Osteoblast (primary cell): ENCODE data around the gene FBL. TPM values are rescaled to one million over a fixed set of nuclear protein-coding genes. Genes with fewer than 3 reads are reported as not detected.
"Not testable (repeated sequence)": the region's sequence is repeated elsewhere in the genome, so short reads cannot be mapped to it uniquely, and the experiment has no call there.

Experiments used
- DNase-seq: peaks from one replicate; pipeline ENCODE4 v3.0.0; 2011; ENCODE audit warnings: low spot score, mixed read lengths; ENCODE audit not compliant: insufficient read length; ENCODE audit errors: missing footprints
- H2AFZ ChIP-seq: 2 replicates; pipeline ENCODE4 v1.6.0; 2011; ENCODE audit warnings: mild to moderate bottlenecking, low read length
- H3K27ac ChIP-seq: 2 replicates; pipeline ENCODE4 v1.5.1; 2011; ENCODE audit warnings: mild to moderate bottlenecking, low read depth, low read length, moderate library complexity
- H3K27me3 ChIP-seq: 2 replicates; pipeline ENCODE4 v1.6.0; 2012; ENCODE audit warnings: mild to moderate bottlenecking, control low read depth, inconsistent platforms, low read length, moderate library complexity; ENCODE audit not compliant: insufficient read depth
- H3K36me3 ChIP-seq: 2 replicates; pipeline ENCODE4 v1.5.1; 2011; ENCODE audit warnings: mild to moderate bottlenecking, low read length, control low read depth, moderate library complexity; ENCODE audit not compliant: insufficient read depth
- H3K4me1 ChIP-seq: 2 replicates; pipeline ENCODE4 v1.5.1; 2011; ENCODE audit warnings: mild to moderate bottlenecking, low read length, control low read depth, moderate library complexity; ENCODE audit not compliant: insufficient read depth
- H3K4me2 ChIP-seq: 2 replicates; pipeline ENCODE4 v1.6.0; 2011; ENCODE audit warnings: mild to moderate bottlenecking, low read length; ENCODE audit not compliant: insufficient read depth
- H3K4me3 ChIP-seq: fragments of 200-600 bp; sonication (generic); 3 replicates; pipeline ENCODE4 v1.5.1; 2012; ENCODE audit warnings: mild to moderate bottlenecking, low read length, inconsistent platforms; ENCODE audit not compliant: insufficient read depth
- H3K79me2 ChIP-seq: 2 replicates; pipeline ENCODE4 v1.6.0; 2012; ENCODE audit warnings: mild to moderate bottlenecking, low read length, control low read depth, inconsistent platforms; ENCODE audit not compliant: insufficient read depth
- H3K9me3 ChIP-seq: 2 replicates; pipeline ENCODE4 v1.5.1; 2011; ENCODE audit warnings: low read depth, low read length, control low read depth
- H4K20me1 ChIP-seq: 2 replicates; pipeline ENCODE4 v1.6.0; 2012; ENCODE audit warnings: mild to moderate bottlenecking, low read length, control low read depth; ENCODE audit not compliant: insufficient read depth
- total RNA-seq: library from RNA; depleted of rRNA; stranded (reverse); fragments of >200 nt; gene quantifications from 2 replicates; pipeline ENCODE4 v1.2.3, GENCODE V29; 2012
- TF ChIP-seq, protein P1 (sequence below): IDR thresholded peaks from 2 replicates; pipeline ENCODE4 v1.5.1; 2011; ENCODE audit warnings: mild to moderate bottlenecking, low read depth, low read length, moderate library complexity; ENCODE audit errors: extremely low read depth

FBL gene
- total RNA-seq, 1 donor = 87.2 TPM

DNA sequence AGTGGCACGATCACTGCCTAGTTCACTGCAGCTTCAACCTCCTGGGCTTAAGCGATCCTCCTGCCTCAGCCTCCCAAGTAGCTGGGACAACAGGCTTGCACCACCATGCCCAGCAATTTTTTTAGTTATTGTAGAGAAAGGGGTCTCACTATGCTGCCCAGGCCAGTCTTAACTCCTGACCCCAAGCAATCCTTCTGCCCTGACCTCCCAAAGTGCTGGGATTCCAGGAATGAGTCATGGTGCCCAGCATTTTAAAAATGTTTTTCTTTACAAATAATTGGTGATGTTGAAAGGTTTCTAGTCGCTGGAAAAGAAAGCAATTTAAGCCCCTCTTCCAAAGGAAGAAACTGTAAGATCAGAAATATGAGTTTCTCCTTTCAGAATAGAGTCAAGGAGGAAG is 31.6 kb downstream of the FBL start:
- H2AFZ ChIP-seq = no peak overlapping the region
- no peak overlapping the region for H3K4me3 ChIP-seq
- H3K4me1 ChIP-seq = peaks cover 3% of the 10 kb centered on the region
- no peaks in the 10 kb centered on the region for H3K79me2 ChIP-seq
- DNase-seq = no peak
- no peak overlapping the region for H3K27ac ChIP-seq
- H3K9me3 ChIP-seq = no peaks in the 10 kb centered on the region
- TF ChIP-seq, protein P1, sequence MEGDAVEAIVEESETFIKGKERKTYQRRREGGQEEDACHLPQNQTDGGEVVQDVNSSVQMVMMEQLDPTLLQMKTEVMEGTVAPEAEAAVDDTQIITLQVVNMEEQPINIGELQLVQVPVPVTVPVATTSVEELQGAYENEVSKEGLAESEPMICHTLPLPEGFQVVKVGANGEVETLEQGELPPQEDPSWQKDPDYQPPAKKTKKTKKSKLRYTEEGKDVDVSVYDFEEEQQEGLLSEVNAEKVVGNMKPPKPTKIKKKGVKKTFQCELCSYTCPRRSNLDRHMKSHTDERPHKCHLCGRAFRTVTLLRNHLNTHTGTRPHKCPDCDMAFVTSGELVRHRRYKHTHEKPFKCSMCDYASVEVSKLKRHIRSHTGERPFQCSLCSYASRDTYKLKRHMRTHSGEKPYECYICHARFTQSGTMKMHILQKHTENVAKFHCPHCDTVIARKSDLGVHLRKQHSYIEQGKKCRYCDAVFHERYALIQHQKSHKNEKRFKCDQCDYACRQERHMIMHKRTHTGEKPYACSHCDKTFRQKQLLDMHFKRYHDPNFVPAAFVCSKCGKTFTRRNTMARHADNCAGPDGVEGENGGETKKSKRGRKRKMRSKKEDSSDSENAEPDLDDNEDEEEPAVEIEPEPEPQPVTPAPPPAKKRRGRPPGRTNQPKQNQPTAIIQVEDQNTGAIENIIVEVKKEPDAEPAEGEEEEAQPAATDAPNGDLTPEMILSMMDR = no peak
- H3K27me3 ChIP-seq = no peaks in the 10 kb centered on the region
- H4K20me1 ChIP-seq = no peaks in the 10 kb centered on the region
- H3K4me2 ChIP-seq = no peak overlapping the region
- H3K36me3 ChIP-seq = no peaks in the 10 kb centered on the region

DNA sequence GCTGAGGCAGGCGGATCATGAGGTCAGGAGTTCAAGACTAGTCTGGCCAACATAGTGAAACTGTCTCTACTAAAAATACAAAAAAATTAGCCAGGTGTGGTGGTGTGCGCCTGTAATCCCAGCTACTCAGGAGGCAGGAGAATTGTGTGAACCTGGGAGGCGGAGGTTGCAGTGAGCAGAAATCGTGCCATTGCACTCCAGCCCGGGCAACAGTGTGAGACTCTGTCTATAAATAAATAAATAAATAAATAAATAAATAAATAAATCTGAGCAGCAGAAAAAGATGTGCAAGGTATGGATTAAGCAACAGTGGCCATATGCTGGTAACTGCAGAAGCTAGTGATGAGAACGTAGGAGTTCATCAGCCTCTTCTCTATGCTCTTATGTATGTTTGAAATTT is 32.1 kb downstream of the FBL start:
- H3K4me1 ChIP-seq, H3K36me3 ChIP-seq, H3K4me2 ChIP-seq, H3K79me2 ChIP-seq, H2AFZ ChIP-seq, H4K20me1 ChIP-seq, H3K27me3 ChIP-seq, H3K27ac ChIP-seq, DNase-seq, H3K9me3 ChIP-seq, H3K4me3 ChIP-seq: not testable (repeated sequence)

DNA sequence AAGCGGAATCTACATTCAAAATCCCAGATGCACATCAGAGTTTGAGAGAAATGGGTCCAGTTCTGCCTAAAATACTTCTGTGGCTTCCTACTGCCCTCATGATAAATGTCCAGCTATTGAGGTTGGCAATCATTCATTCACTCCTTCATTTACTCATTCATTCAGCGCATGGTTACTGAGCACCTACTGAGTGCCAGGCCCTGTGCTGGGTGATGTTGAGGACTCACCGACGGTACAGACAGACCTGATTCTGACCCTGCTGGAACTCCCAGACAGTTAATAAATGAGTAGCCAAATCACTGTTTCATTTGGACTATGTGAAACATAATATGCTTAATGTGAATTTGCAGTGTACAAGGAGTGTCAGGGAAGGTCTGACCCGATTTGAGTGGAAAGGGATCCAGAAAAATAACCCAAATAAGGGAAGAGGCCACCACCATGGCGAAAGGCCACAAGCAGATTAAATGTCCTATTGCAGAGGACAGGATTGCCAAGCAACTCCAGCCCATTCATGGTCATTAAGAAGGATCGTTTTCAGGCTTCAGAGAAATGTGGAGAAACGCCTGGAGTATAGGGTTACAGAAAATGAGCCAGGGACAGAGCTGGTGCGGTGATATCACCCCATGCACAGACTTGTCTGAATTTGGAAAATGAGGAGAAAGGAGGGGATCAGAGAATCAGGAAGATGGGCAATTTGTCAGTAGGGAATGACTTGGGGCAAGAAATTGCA is 32.8 kb downstream of the FBL start:
- Histone ChIP-seq H3K36me3 (no peaks in the 10 kb centered on the region), H3K4me1 (peaks cover 3% of the 10 kb centered on the region), H2AFZ (no peak overlapping the region), H3K27me3 (no peaks in the 10 kb centered on the region), H3K9me3 (no peaks in the 10 kb centered on the region), H3K27ac (no peak overlapping the region), H4K20me1 (no peaks in the 10 kb centered on the region), H3K79me2 (no peaks in the 10 kb centered on the region), H3K4me3 (no peak overlapping the region), H3K4me2 (no peak overlapping the region)
- TF ChIP-seq, protein P1 = no peak
- DNase-seq = peak; percentile 48

DNA sequence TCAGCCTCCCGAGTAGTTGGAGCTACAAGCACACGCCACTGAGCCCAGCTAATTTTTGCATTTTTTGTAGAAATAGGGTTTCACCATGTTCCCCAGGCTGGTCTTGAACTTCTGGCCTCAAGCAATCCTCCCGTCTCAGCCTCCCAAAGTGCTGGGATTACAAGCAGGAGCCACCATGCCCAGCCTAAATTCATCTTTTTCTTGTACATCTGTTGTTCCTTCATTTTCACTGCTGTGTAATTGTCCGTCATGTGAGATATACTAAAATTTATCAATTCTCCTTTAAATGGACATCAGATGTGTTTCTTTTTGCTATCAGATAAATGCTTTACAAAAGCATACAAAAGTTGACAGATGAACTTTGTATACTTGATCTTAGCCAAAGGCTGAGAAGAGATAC is 35.1 kb downstream of the FBL start:
- no peak for DNase-seq
- Histone ChIP-seq H3K4me1 (peaks cover 3% of the 10 kb centered on the region), H3K36me3 (no peaks in the 10 kb centered on the region), H2AFZ (no peak overlapping the region), H3K79me2 (no peaks in the 10 kb centered on the region), H3K4me2 (no peak overlapping the region), H3K27me3 (no peaks in the 10 kb centered on the region), H3K9me3 (no peaks in the 10 kb centered on the region), H3K27ac (no peak overlapping the region), H4K20me1 (no peaks in the 10 kb centered on the region), H3K4me3 (no peak overlapping the region)
- TF ChIP-seq, protein P1 = no peak
